ENCODE measurements around the gene XRCC5.
"Not testable (repeated sequence)": the region's sequence is repeated elsewhere in the genome, so short reads cannot be mapped to it uniquely, and the experiment has no call there.

Gene XRCC5

GRCh38 chr2:216108967-216109921, at the start of gene XRCC5:
XRCC5 (plus strand) TSS chr2:216109348; CDS start chr2:216109437, 89 bp downstream.
- DNase-seq = peak; percentile 90 to 98

GRCh38 chr2:216064014-216064630, 45.0 kb upstream of the XRCC5 start:
- no peak for DNase-seq

- DNase-seq = no peak
Observed at GRCh38 chr2:216064665-216065064, 44.5 kb upstream of the XRCC5 start.

GRCh38 chr2:216066230-216066629, 42.9 kb upstream of the XRCC5 start:
- DNase-seq = no peak

GRCh38 chr2:216069028-216069427, 40.1 kb upstream of the XRCC5 start:
- DNase-seq = no peak

- no peak for DNase-seq
Observed at GRCh38 chr2:216070195-216070594, 39.0 kb upstream of the XRCC5 start.

- DNase-seq = no peak
Observed at GRCh38 chr2:216071111-216071851, 37.9 kb upstream of the XRCC5 start.

- no peak for DNase-seq
Observed at GRCh38 chr2:216072473-216072872, 36.7 kb upstream of the XRCC5 start.

- DNase-seq = no peak
Observed at GRCh38 chr2:216073773-216074172, 35.4 kb upstream of the XRCC5 start.

GRCh38 chr2:216074380-216074779, 34.8 kb upstream of the XRCC5 start:
- no peak for DNase-seq

GRCh38 chr2:216074794-216075193, 34.4 kb upstream of the XRCC5 start:
- no peak for DNase-seq

- no peak for DNase-seq
Observed at GRCh38 chr2:216075510-216076485, 33.4 kb upstream of the XRCC5 start.

- no peak for DNase-seq
Observed at GRCh38 chr2:216078776-216079175, 30.4 kb upstream of the XRCC5 start.

GRCh38 chr2:216080048-216080447, 29.1 kb upstream of the XRCC5 start:
- DNase-seq = not testable (repeated sequence)

- no peak for DNase-seq
Observed at GRCh38 chr2:216081012-216081411, 28.1 kb upstream of the XRCC5 start.

- DNase-seq = peak in 1 of 2 donors; percentile 7
Observed at GRCh38 chr2:216081487-216082116, 27.5 kb upstream of the XRCC5 start, which contains the start of the genes PECR and TMEM169. PECR (minus strand) TSS chr2:216081809; CDS start chr2:216081741, 68 bp downstream. TMEM169 (plus strand) TSS chr2:216081919; CDS start chr2:216095964, 14,045 bp downstream.

GRCh38 chr2:216082117-216082711, 26.9 kb upstream of the XRCC5 start:
- DNase-seq = no peak

- DNase-seq = no peak
Observed at GRCh38 chr2:216082805-216083204, 26.3 kb upstream of the XRCC5 start.

GRCh38 chr2:216083464-216084281, 25.5 kb upstream of the XRCC5 start:
- no peak for DNase-seq

- no peak for DNase-seq
Observed at GRCh38 chr2:216084547-216084946, 24.6 kb upstream of the XRCC5 start.
